GM18505 (cell line): ENCODE data around the gene RARA.

Experiments used
- ATAC-seq: cut with Tn5 transposase; IDR thresholded peaks from one replicate; pipeline ENCODE4 v1.9.1; 2021; ENCODE audit not compliant: unreplicated experiment
- POLR2A ChIP-seq: IDR thresholded peaks from 4 replicates; pipeline ENCODE4 v1.6.1; 2011; ENCODE audit warnings: borderline replicate concordance; ENCODE audit not compliant: insufficient read depth, insufficient read length; ENCODE audit errors: extremely low read depth

The RARA gene

GRCh38 chr17:40323391-40324381 is 14.7 kb downstream of the RARA start:
- no peak for ATAC-seq
- TF ChIP-seq POLR2A: no peak

GRCh38 chr17:40325156-40326013 is 16.4 kb downstream of the RARA start:
- no peak for ATAC-seq
- peak; percentile 51 for TF ChIP-seq POLR2A

DNA sequence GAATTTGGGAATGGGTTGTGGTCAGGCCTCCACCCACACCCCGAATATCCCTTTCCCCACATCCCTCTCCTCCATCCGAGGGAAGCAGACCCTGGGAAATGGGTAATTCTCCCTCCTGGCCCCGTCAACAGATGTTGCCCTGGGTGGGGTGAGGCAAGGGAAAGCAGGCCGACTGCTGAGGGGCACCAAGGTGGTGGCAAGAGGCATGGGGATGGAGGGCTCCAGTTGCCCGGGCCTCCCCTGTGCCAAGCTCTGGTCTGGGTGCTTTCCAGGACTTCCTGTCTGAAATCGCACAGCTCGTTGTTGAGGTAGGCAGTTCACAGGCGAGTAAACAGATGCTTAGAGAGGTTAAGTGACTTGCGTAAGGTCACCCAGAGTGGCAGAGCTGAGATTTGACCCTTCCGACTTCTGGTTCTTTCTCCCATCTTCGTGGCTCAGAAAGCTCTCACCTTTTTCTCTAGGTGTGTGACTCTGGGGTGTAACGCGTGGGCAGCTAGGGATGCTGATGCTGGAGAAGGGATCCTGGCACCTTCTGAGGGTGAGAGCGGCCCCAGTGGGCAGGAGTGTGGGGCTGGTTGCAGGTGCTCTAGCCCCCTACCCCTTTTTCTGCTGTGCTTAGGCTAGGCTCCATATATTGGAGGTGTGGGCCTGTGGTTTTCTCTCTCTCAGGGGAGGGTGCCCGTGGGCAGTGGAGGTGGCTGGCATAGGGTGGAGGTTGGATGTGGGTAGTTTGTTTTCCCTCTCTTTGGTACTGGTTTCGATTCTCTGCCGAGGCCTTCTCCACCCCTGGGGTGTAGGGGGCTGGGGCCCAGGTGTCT is 17.2 kb downstream of the RARA start:
- ATAC-seq: no peak
- TF ChIP-seq POLR2A: no peak

DNA sequence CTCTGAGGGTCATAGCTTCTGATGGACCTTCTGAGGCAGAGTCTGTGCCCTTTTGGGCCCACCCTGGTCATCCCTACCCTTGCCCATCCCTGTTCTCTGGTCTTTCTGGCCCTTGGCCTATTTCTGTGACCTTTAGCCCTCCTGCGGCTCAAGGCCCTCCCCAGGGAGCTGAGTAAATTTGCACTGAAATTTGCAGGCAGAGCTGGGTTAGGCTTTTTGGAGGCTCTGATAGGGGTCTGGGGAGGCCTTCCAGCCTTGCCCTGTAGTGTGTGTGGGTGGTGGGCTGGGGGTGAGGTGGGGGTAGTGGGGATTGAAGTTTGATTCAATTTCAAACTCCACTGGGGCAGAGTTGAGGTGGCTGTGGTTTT is 17.8 kb downstream of the RARA start:
- ATAC-seq: no peak
- TF ChIP-seq POLR2A: no peak

GRCh38 chr17:40327244-40327729 is 18.3 kb downstream of the RARA start:
- no peak for TF ChIP-seq POLR2A

DNA sequence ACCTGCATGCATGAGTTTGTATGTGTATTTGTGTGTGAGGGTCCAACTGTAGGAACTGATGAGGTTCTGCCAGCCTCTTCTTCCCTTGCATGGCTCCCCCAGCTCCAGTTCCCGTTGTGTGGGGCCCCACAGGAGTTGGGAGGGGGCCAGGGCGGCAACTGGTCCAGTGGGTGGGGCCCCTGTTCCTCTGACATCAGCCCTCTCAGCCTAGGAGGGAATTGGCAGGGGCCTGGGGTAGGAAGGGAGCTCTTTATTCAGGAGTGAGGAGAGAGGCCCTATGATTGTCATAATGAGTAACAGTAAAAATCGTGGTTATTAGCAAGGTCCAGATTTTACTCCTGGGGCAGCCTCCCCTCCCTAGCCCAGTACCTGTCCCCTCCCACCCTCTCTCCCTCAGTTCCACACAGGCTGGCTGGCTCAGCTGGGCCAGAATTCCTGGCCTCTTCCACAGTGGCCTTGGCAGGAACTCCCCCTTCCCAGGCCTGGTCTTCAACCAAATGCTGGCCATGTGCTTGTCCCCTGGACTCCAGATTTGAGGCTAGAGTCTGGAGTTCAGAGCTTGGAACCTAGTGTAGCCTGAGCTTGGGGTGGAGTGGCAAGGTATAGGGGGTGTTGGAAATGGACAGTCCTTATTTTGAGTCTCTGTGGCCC is 18.9 kb downstream of the RARA start:
- no peak for TF ChIP-seq POLR2A
- no peak for ATAC-seq

More at GRCh38 chr17:40327244-40327729, 18.3 kb downstream of the RARA start:
- no peak for ATAC-seq

DNA sequence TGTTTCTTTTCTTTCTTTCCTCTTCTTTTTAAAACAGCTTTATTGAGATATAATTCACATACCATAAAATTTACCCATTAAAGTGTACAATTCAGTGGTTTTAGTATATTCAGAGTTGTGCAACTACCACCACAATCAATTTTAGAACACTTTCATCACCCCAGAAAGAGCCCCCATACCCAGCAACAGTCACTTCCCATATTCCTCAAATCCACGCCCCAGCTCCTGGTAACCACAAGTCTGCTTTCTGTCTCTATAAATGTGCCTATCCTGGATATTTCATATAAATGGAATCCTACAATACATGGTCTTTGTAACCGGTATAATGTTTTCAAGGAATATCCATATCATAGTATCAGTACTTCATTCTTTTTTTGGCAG is 19.4 kb downstream of the RARA start:
- no peak for ATAC-seq
- TF ChIP-seq POLR2A: no peak

DNA sequence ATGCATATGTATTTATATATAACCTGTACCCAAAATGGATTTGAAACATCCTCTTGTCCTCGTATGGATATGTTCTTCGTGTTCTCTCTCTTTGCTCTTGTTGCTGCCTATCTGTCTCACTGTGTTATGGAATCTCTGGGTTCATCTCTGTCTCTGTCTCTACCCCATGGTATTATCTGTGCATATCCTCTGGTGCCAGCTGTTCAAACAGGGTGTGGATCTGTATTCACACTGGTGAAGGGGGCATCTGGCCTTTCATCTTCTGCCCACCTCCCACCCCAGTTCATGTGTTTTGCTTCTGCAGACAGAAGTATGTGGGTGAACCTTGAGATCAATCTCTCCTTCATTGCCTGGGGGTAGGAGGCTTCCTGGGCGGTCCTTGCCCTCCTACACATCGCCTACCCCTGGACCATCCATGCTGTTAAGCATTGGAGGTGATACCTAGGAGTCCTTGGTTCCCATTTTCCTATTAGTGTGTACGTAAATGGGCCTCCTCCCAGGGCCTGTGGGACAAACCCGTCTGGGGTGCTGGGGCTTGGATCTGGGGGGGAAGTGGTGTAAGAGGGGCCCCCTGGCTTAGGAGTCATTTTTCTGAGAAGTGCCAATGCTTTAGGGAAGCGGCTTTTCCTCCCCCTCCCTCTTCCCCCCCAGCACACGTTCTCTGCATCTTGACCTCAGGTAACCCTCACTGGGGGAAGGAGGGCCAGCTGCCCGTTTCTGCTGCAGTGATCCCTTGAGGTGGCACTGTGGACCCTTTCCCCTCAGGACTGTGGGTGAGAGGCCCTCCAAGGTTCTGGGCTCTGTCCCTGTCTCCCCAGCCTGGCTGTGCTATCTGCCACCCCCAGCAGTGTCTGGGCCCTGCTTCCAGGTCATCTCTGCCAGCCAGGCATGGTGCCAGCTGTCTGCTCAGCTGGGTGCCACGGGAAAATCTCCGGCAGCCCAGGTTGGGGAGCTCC is 21.1 kb downstream of the RARA start:
- ATAC-seq: no peak
- no peak for TF ChIP-seq POLR2A

- no peak for ATAC-seq
- no peak for TF ChIP-seq POLR2A
Observed at GRCh38 chr17:40330850-40331470, 22.0 kb downstream of the RARA start.

DNA sequence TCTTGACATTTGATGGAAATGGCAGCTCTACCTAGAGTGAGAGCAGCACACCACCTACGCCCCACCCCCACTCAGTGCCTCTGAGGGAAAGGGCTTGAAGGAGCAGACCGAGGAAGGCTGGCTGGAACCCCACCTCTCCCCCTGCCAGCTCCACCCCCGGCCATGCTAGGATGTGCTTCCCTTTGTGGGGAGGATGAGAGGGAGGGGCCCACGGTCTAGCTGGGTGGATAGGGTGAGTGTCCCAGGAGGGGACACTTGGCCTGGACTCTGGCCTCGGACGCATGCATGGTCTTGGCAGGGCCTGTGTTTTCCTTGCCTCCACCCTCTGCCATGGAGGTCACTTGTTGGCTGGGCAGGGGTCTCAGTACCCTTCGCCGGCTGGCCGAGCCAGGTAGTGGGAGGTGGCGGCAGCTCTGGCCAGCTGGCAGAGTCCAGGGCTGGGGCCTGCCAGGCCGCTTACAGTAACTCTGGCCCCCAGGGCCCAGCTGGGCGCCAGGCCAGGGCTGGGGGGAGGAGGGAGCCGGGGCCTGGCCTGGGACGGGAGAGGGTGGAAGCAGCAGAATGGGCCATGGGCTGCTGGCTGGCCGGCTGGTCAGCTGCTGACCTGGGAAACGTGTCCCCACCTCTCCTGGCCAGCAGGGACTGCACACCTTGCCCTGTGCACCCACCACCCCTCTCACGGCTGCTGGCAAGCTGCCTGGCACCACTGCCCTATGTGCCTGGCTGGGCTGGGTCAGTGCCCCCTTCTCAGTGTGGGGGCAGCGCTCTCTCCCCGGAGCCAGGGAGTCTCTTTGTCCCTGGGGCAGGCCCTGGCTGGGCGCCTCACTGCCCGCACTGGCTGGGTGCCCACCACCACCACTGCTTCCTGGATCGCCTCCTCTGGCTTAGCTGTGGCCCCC is 23.0 kb downstream of the RARA start:
- no peak for TF ChIP-seq POLR2A
- no peak for ATAC-seq
